GM18520 (cell line): ENCODE measurements around the gene ASIC2.

Source experiments
- ATAC-seq: cut with Tn5 transposase; IDR thresholded peaks from one replicate; pipeline ENCODE4 v1.9.1; 2021; ENCODE audit not compliant: unreplicated experiment

Gene ASIC2

GRCh38 chr17:33205552-33205951 is 87.5 kb downstream of the ASIC2 start:
- no peak for ATAC-seq

DNA sequence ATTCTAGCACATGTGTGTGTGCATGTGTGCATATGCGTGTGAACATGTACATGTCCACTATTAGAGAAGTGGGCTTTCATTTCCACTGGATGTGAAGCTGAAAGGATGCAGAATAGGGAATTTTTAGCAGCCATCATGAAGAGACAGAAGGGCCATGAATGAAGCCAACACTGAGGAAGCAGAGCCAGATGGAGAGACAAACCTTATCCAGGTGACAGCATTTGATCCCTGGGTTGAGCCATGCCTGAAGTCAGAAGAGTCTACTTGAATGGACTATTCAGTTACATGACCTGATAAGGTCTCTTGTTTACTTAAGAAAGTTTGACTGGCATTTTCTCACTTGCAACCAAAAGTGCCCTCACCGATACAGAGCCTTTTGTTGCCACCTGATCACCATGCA is 88.4 kb downstream of the ASIC2 start:
- no peak for ATAC-seq

GRCh38 chr17:33204156-33204555 is 88.9 kb downstream of the ASIC2 start:
- ATAC-seq: no peak

DNA sequence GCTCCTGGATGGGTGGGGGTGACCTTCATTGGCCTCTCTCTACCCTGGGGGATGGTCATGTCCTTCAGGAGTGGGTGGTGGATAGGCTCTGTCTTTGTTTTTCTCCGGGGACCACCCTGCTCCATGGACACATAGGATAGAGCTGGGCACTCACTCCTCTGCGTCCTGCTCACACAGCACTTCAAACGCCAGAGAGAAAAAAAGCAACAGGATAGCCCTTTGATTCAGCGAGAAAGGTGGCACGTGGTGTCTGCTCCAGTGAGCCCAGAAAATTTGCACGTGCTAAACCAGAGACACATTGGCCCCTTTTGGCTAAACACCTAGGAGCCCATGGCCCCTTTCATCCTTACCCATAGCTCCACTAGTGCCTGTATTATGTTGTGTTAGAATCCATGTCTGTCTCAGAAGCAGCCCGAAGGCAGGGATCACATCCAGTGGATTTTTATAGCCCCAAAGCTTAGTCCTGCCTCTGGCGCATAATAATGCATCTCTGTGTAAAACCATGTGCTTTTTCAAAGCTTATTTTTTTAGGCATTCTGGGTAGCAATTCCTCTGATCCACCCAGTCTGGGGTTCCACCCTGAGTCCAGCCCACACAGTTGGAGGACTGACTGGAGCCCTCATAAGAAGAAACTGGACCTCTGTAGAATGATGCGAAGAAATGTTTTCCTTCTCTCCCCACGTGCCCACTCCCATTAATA is 90.1 kb downstream of the ASIC2 start:
- no peak for ATAC-seq

- ATAC-seq: no peak
Observed at GRCh38 chr17:33202021-33202420, 91.1 kb downstream of the ASIC2 start.

DNA sequence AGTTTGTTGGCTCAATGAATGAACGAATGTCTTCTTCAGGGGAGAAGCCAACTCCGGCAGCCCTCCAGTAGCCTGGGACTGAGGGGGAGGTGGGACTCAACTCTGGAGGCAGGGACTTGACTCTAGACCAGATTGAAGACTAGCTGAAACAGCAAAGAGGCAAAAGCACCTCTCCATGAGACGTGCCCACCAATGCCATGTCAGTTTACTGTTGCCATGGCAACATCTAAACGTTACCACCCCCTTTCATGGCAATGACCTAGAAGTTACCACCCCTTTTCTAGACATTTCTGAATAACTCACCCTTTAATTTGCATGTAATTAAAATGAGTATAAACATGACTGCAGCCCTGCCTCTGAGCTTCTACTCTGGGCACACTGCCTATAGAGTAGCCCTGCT is 91.8 kb downstream of the ASIC2 start:
- no peak for ATAC-seq

GRCh38 chr17:33200587-33200986 is 92.5 kb downstream of the ASIC2 start:
- ATAC-seq: no peak

- ATAC-seq: no peak
Observed at GRCh38 chr17:33199571-33200510, 93.3 kb downstream of the ASIC2 start.

- no peak for ATAC-seq
Observed at GRCh38 chr17:33198954-33199353, 94.1 kb downstream of the ASIC2 start.

GRCh38 chr17:33197342-33197741 is 95.8 kb downstream of the ASIC2 start:
- ATAC-seq: no peak

DNA sequence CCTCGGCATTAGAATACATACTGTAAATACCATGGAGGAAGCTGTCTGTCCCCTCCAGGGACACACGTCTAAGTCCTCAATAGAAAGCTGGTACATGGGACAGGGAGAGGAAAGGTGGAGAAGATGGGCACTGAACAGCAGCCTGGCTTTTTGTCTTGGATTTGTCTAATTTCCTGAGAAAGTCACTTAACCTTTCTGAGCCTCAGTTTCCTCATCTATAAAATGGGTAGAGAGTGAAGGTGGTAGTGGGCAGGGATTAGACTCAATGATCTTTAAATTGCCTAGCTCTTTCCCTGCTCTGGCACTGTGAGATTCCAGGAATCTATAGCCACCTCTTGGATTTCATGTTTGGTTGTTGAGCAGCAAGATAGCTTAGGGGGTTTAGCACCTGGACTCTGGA is 96.2 kb downstream of the ASIC2 start:
- ATAC-seq: no peak

GRCh38 chr17:33192951-33193911 is 99.9 kb downstream of the ASIC2 start:
- ATAC-seq: no peak

DNA sequence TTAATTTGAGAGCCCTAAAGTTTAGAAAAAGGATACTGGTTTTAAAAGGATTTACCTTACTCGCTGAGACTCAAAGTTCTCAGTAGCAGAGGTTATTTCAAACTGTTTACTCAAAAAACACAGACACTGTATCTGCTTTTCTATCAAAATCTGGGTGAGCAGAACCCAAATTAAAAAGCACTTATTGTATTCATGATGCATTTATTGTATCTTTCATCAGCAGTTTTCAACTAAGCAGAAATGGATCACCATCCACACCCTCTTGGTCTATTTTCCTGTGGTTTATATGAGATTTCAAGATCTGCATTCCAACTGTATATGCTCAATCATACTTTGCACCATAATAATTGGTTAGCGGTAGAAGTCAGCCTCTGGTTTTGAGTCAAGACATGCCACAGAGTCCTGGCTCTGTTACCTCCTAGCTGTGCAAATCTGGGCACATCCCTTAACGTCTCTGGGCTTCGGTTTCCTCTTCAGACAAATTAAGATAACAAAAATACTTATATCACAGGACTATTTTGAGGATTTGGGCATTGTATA is 109.5 kb downstream of the ASIC2 start:
- ATAC-seq: no peak

DNA sequence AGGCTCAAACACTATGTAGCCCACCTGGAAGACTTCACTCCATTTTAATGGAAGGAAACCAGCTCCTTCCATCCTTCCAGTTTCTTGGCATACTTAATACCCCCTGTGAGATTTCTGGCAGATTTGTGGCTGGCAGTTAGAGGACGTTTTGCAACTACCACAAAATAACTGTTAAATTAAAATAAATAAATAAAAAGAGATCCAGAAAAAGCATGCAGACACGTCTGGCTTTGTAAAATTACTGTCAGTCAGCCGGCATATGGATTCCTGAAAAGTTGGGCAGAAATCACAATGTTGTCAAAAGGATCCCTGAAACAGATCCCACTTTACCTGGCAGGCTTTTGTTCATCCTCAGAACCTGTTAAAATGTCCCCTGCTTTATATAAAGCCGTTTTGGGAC is 113.9 kb downstream of the ASIC2 start:
- ATAC-seq: no peak

GRCh38 chr17:33178681-33179080 is 114.4 kb downstream of the ASIC2 start:
- ATAC-seq: no peak

GRCh38 chr17:33175562-33175961 is 117.5 kb downstream of the ASIC2 start:
- no peak for ATAC-seq

GRCh38 chr17:33171931-33172330 is 121.2 kb downstream of the ASIC2 start:
- no peak for ATAC-seq

DNA sequence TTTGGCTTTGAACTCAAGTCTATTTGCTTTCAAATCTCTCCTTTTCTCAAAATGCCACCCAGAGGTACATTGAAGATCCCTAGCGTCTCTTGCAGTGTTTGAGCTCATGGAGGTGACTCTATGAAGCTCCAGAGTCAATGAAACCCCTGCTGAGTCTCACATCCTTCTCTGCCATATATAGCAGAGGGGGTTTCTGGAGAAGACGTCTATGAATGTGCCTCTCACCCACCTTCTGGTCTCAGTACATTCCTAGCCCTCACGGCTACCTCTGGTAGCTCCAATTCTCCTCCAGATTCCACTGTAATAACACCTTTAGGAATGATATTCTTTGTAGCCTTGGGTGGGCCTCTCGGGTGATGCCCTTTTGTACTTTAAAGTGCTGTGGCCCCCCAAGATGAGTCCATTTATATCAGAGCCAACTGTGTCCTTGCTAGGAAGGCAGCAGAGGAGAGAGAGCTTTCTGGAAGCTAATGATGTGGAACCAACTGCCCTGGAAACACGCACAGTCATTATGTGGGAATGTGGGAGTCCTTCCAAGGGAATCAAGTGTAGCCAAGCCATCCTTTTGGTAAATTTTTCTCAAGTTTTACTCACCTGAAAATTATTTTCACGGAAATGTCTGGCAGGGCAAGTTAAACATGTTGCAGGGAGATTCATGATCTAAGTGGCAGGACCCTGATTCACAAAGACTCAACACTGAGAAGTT is 123.4 kb downstream of the ASIC2 start:
- ATAC-seq: no peak

DNA sequence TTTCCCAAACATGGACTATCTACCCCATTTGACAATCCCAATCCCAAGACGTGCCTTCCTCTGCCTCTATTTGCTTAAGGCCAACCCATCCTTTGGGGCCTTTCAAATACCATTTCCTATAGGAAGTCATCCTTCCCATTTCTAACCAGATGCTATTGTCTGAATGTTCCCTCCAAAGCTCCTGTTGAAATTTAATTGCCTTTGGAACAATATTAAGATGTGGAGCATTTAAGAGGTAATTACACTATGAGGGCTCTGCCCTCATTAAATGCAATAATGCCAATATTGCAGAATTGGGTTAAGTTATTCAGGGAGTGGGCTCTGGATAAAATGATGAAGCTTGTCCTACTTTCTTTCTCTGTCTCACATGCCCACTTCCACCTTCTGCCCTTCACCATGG is 125.4 kb downstream of the ASIC2 start:
- ATAC-seq: no peak

GRCh38 chr17:33166472-33166871 is 126.6 kb downstream of the ASIC2 start:
- ATAC-seq: no peak
